CD14-positive monocyte (primary cell): ENCODE data around the gene RRP9. TPM values are rescaled to one million over a fixed set of nuclear protein-coding genes. Genes with fewer than 3 reads are reported as not detected.

ENCODE experiments used
- DNase-seq, 3 donors: peaks; one replicate each; pipeline ENCODE4 v3.0.0-alpha.2; 2011 to 2022
- H2AFZ ChIP-seq: 2 replicates; pipeline ENCODE4 v1.6.0; 2012; ENCODE audit warnings: mild to moderate bottlenecking, low read depth, low read length, inconsistent platforms; ENCODE audit not compliant: insufficient read depth, poor library complexity, severe bottlenecking
- H3K27ac ChIP-seq, 2 donors: 1 replicate in 1 of 2; 2 replicates in 1 of 2; pipeline ENCODE4 v1.5.1; 2012 to 2013; ENCODE audit warnings: low read length in 2 of 2, control low read depth in 1 of 2, inconsistent platforms in 1 of 2, low read depth in 1 of 2, mild to moderate bottlenecking in 1 of 2
- H3K27me3 ChIP-seq, 2 donors: one replicate each; pipeline versions ENCODE4 v1.6.0 to v1.6.1; 2011 to 2013; ENCODE audit warnings: low read length in 2 of 2; ENCODE audit not compliant: control insufficient read depth in 2 of 2, insufficient read depth in 2 of 2
- H3K36me3 ChIP-seq, 2 donors: replicated peaks in 1 of 2; 1 replicate in 1 of 2; 2 replicates in 1 of 2; pipeline versions ENCODE4 v1.5.1 to v1.6.1; 2012 to 2013; ENCODE audit warnings: low read length in 2 of 2, control low read depth in 1 of 2, inconsistent platforms in 1 of 2, mild to moderate bottlenecking in 1 of 2; ENCODE audit not compliant: insufficient read depth in 2 of 2, control insufficient read depth in 1 of 2
- H3K4me1 ChIP-seq, 2 donors: 1 replicate in 1 of 2; 2 replicates in 1 of 2; pipeline versions ENCODE4 v1.5.1 to v1.6.1; 2012 to 2013; ENCODE audit warnings: low read length in 2 of 2, control low read depth in 1 of 2, inconsistent platforms in 1 of 2, mild to moderate bottlenecking in 1 of 2, moderate library complexity in 1 of 2; ENCODE audit not compliant: insufficient read depth in 2 of 2, control insufficient read depth in 1 of 2
- H3K4me2 ChIP-seq: replicated peaks from 2 replicates; pipeline ENCODE3; 2012; ENCODE audit warnings: low read length, moderate library complexity, mild to moderate bottlenecking; ENCODE audit not compliant: poor library complexity, severe bottlenecking; ENCODE audit errors: extremely low read depth
- H3K4me3 ChIP-seq, 3 experiments: fragments of 200-600 bp in 1 of 3; sonication (generic) in 1 of 3; replicated peaks in 1 of 3; 1 replicate in 2 of 3; 2 replicates in 1 of 3; pipeline ENCODE4 v1.5.1; 2011 to 2013; ENCODE audit warnings: low read length in 3 of 3, mild to moderate bottlenecking in 3 of 3, control low read depth in 2 of 3, low read depth in 2 of 3, inconsistent platforms in 1 of 3, moderate library complexity in 1 of 3
- H3K79me2 ChIP-seq: 2 replicates; pipeline ENCODE4 v1.6.0; 2012; ENCODE audit warnings: mild to moderate bottlenecking, control low read depth, inconsistent platforms, low read length, moderate library complexity; ENCODE audit not compliant: insufficient read depth
- H3K9ac ChIP-seq: 2 replicates; pipeline ENCODE4 v1.6.0; 2017; ENCODE audit warnings: low read length, mild to moderate bottlenecking; ENCODE audit not compliant: insufficient read depth, poor library complexity, severe bottlenecking
- H3K9me3 ChIP-seq, 2 donors: replicated peaks in 1 of 2; 1 replicate in 1 of 2; 2 replicates in 1 of 2; pipeline versions ENCODE4 v1.5.1 to v1.6.1; 2012 to 2013; ENCODE audit warnings: low read length in 2 of 2, control low read depth in 1 of 2; ENCODE audit not compliant: control insufficient read depth in 1 of 2, insufficient read depth in 1 of 2
- H4K20me1 ChIP-seq: 2 replicates; pipeline ENCODE4 v1.6.0; 2012; ENCODE audit warnings: mild to moderate bottlenecking, low read length, control low read depth, moderate library complexity; ENCODE audit not compliant: insufficient read depth
- H3K27ac Mint-ChIP-seq, 7 donors: one replicate each; pipeline ENCODE4 v1.8.0; 2020; ENCODE audit warnings: mild to moderate bottlenecking in 7 of 7, mixed read lengths in 7 of 7, moderate library complexity in 6 of 7, inconsistent platforms in 2 of 7
- H3K27me3 Mint-ChIP-seq, 3 donors: one replicate each; pipeline ENCODE4 v1.8.0; 2021 to 2022; ENCODE audit warnings: low read depth in 3 of 3, mild to moderate bottlenecking in 3 of 3, mixed read lengths in 3 of 3, moderate library complexity in 3 of 3, inconsistent platforms in 1 of 3
- H3K36me3 Mint-ChIP-seq, 2 donors: one replicate each; pipeline ENCODE4 v1.8.0; 2020; ENCODE audit warnings: mixed read lengths in 2 of 2, inconsistent platforms in 1 of 2, mild to moderate bottlenecking in 1 of 2
- H3K4me1 Mint-ChIP-seq: one replicate; pipeline ENCODE4 v1.8.0; 2020; ENCODE audit warnings: mild to moderate bottlenecking, mixed read lengths
- H3K4me3 Mint-ChIP-seq, 2 donors: one replicate each; pipeline ENCODE4 v1.8.0; 2020; ENCODE audit warnings: mild to moderate bottlenecking in 2 of 2, mixed read lengths in 2 of 2, moderate library complexity in 1 of 2
- H3K9me3 Mint-ChIP-seq, 7 donors: one replicate each; pipeline ENCODE4 v1.8.0; 2020 to 2022; ENCODE audit warnings: mixed read lengths in 7 of 7, mild to moderate bottlenecking in 6 of 7, moderate library complexity in 6 of 7, inconsistent platforms in 2 of 7
- CTCF ChIP-seq: fragments of 200-600 bp; IDR thresholded peaks from one replicate; pipeline ENCODE4 v1.8.0; 2022; ENCODE audit warnings: antibody characterized with exemption, mild to moderate bottlenecking
- intact Hi-C, 2 donors: fragments of 100-400 bp; cut with micrococcal nuclease; formaldehyde crosslinking; loops; one replicate each; pipeline versions ENCODE4 v1.15.0 to v1.15.1; 2023
- polyA plus RNA-seq, 3 donors: library from polyadenylated mRNA; depleted of rRNA in 1 of 3; unstranded in 2 of 3; stranded (reverse) in 1 of 3; fragments of 300-500 nt in 2 of 3; fragments of >200 nt in 1 of 3; fragmentation: Illumina TruSeq in 2 of 3; gene quantifications; 1 replicate in 2 of 3; 2 replicates in 1 of 3; pipeline ENCODE4 v1.2.3, GENCODE V29; 2012 to 2021
- small RNA-seq: library from RNA; depleted of rRNA; stranded (forward); fragments of <200 nt; gene quantifications from one replicate; pipeline ENCODE3, GENCODE V24; 2012; ENCODE audit warnings: low read depth; ENCODE audit not compliant: insufficient read length

RRP9 gene
- polyA plus RNA-seq, 3 donors = 6.7 to 10.4 (median 9.9) TPM

DNA sequence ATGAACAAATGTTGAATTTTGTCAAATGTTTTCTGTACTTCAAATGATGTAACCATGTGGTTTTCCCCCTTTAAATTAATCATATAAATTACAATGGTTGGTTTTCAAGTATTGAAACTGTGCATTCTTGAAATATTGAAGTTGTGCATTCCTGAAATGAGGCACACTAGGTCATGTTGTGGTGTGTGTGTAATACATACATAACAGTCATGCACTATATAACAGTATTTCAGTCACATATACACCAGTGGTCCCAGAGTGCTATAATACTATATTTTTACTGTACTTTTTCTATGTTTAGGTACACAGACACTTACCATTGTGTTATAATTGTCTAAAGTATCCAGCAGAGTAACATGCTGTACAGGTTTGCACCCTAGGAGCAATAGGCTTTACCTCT, 55.3 kb downstream of the RRP9 start:
- Mint-ChIP-seq H3K27me3 (peaks cover 11 to 22% (median 17%) of the 10 kb centered on the region in 3 donors), H3K4me1 (no peaks in the 10 kb centered on the region), H3K36me3 (no peaks in the 10 kb centered on the region), H3K4me3 (no peak overlapping the region), H3K9me3 (peaks cover 0 to 3% (median 0%) of the 10 kb centered on the region in 7 donors), H3K27ac (no peak overlapping the region)
- Histone ChIP-seq H3K27me3 (peaks cover 6 to 7% of the 10 kb centered on the region in 2 donors), H3K4me3 (no peak overlapping the region), H3K27ac (no peak overlapping the region), H3K9me3 (no peaks in the 10 kb centered on the region), H2AFZ (no peak overlapping the region), H3K4me2 (no peak overlapping the region), H3K79me2 (no peaks in the 10 kb centered on the region), H3K4me1 (no peaks in the 10 kb centered on the region), H4K20me1 (no peaks in the 10 kb centered on the region), H3K9ac (no peak overlapping the region), H3K36me3 (no peaks in the 10 kb centered on the region)
- TF ChIP-seq CTCF = no peak
- DNase-seq = no peak
- intact Hi-C loops = no loop called here

Small RNAs within 50 kb of the gene (small RNA-seq; reads per million reads assigned to genes)
- gene AC115284.1 = not detected

Other genes starting within 250 kb of the RRP9 start
- gene GRM2, start 234.8 kb downstream of the RRP9 start, polyA plus RNA-seq = under 1 TPM in 1 of 3 donors, not detected in 2; 0.72 TPM
- not detected for gene IQCF6, start 162.7 kb downstream of the RRP9 start, polyA plus RNA-seq
- not detected for gene IQCF2, start 80.3 kb downstream of the RRP9 start, polyA plus RNA-seq
- not detected for gene IQCF5, start 66.3 kb downstream of the RRP9 start, polyA plus RNA-seq
- not detected for gene IQCF1, start 38.6 kb downstream of the RRP9 start, polyA plus RNA-seq
- gene PARP3, start 459 bp upstream of the RRP9 start, polyA plus RNA-seq = 1 to 10 TPM; 1.2 to 6.9 (median 1.7) TPM
- gene GPR62, start 13.5 kb upstream of the RRP9 start, polyA plus RNA-seq = not detected
- gene PCBP4, start 25.6 kb upstream of the RRP9 start, polyA plus RNA-seq = 1 to 10 TPM in 1 of 3 donors, under 1 TPM in 2; 0.09 to 1.3 (median 0.22) TPM
- 10 to 100 TPM; 20.3 to 31.2 (median 23.4) TPM for gene ABHD14B, start 32.1 kb upstream of the RRP9 start, polyA plus RNA-seq
- gene ABHD14A, start 33.2 kb upstream of the RRP9 start, polyA plus RNA-seq = 10 to 100 TPM in 2 of 3 donors, 1 to 10 TPM in 1; 6.9 to 13.2 (median 11.7) TPM
- gene ACY1, start 41.6 kb upstream of the RRP9 start, polyA plus RNA-seq = 10 to 100 TPM; 13.3 to 18.0 (median 14.5) TPM
- gene RPL29, start 54.0 kb upstream of the RRP9 start, polyA plus RNA-seq = 1,000 to 10,000 TPM in 1 of 3 donors, 100 to 1,000 TPM in 2; 753 to 2,360 (median 856) TPM
- gene DUSP7, start 114.7 kb upstream of the RRP9 start, polyA plus RNA-seq = 10 to 100 TPM in 1 of 3 donors, 1 to 10 TPM in 2; 2.8 to 36.8 (median 3.9) TPM
- gene POC1A, start 212.5 kb upstream of the RRP9 start, polyA plus RNA-seq = 1 to 10 TPM; 1.2 to 2.0 (median 1.5) TPM